Tibial nerve (tissue), 4 donors: ENCODE results near the gene TAOK1. TPM values are rescaled to one million over a fixed set of nuclear protein-coding genes. Genes with fewer than 3 reads are reported as not detected.

Source experiments
- DNase-seq, 2 donors: peaks; one replicate each; pipeline ENCODE4 v3.0.0-alpha.2; 2019; ENCODE audit warnings: low spot score in 2 of 2
- H3K27ac ChIP-seq, 4 donors: fragments of 200-600 bp; sonication (generic) in 3 of 4; one replicate each; pipeline ENCODE4 v1.5.1; 2017 to 2019; ENCODE audit warnings: mild to moderate bottlenecking in 1 of 4
- H3K27me3 ChIP-seq, 2 donors: fragments of 200-600 bp; sonication (generic) in 1 of 2; one replicate each; pipeline versions ENCODE4 v1.5.1 to v1.6.0; 2017 to 2019
- H3K36me3 ChIP-seq, 3 donors: fragments of 200-600 bp; sonication (generic); one replicate each; pipeline ENCODE4 v1.5.1; 2018 to 2019
- H3K4me1 ChIP-seq, 4 donors: fragments of 200-600 bp; sonication (generic) in 3 of 4; one replicate each; pipeline ENCODE4 v1.5.1; 2017 to 2019
- H3K4me3 ChIP-seq, 4 donors: fragments of 200-600 bp; sonication (generic) in 3 of 4; one replicate each; pipeline ENCODE4 v1.5.1; 2017 to 2019; ENCODE audit warnings: mild to moderate bottlenecking in 1 of 4, moderate library complexity in 1 of 4
- H3K9me3 ChIP-seq, 4 donors: fragments of 200-600 bp; sonication (generic) in 3 of 4; one replicate each; pipeline ENCODE4 v1.5.1; 2017 to 2019
- CTCF ChIP-seq, 5 experiments: fragments of 200-600 bp in 3 of 5; fragments of 450-650 bp in 2 of 5; sonication (generic) in 3 of 5; IDR thresholded peaks; one replicate each; pipeline ENCODE4 v1.5.1; 2016 to 2019; ENCODE audit warnings: antibody characterized with exemption in 5 of 5, mild to moderate bottlenecking in 3 of 5, moderate library complexity in 2 of 5
- EP300 ChIP-seq, 2 donors: sonication (generic); formaldehyde crosslinking; IDR thresholded peaks; one replicate each; pipeline ENCODE4 v1.6.1; 2017; ENCODE audit warnings: antibody characterized with exemption in 2 of 2, mild to moderate bottlenecking in 1 of 2
- POLR2A ChIP-seq, 2 donors: fragments of 450-650 bp; IDR thresholded peaks; one replicate each; pipeline ENCODE4 v1.6.1; 2017; ENCODE audit warnings: antibody characterized with exemption in 2 of 2, mild to moderate bottlenecking in 2 of 2, moderate library complexity in 2 of 2
- WGBS, 2 donors: methylation state at CpG; one replicate each; pipeline ENCODE4 v1.1.5; 2018; 5-methylcytosine and 5-hydroxymethylcytosine counted together
- total RNA-seq, 4 donors: library from RNA; depleted of rRNA; stranded (reverse); fragments of >200 nt; gene quantifications; one replicate each; pipeline ENCODE4 v1.1.0, GENCODE V29; 2016

The TAOK1 gene
- total RNA-seq, 4 donors from 2014 or later, result 63.0 to 86.1 (median 73.7) TPM

GRCh38 chr17:29352146-29352545 is 38.0 kb upstream of the TAOK1 start:
- DNase-seq, result no peak
- 92 to 98% methylated on average over 2 of the region's 2 CpGs for WGBS, 2 donors
- Histone ChIP-seq H3K4me1 (no peaks in the 10 kb centered on the region), H3K27me3 (no peaks in the 10 kb centered on the region), H3K36me3 (no peaks in the 10 kb centered on the region), H3K27ac (no peak overlapping the region), H3K4me3 (no peak overlapping the region), H3K9me3 (no peaks in the 10 kb centered on the region)
- TF ChIP-seq POLR2A (IDR thresholded peaks at IDR 0.05) (no peak), EP300 (IDR thresholded peaks at IDR 0.05) (no peak), CTCF (IDR thresholded peaks at IDR 0.05) (no peak)

GRCh38 chr17:29357232-29357631 is 32.9 kb upstream of the TAOK1 start:
- Histone ChIP-seq H3K27me3 (no peaks in the 10 kb centered on the region), H3K4me3 (no peak overlapping the region), H3K4me1 (no peaks in the 10 kb centered on the region), H3K36me3 (no peaks in the 10 kb centered on the region), H3K27ac (no peak overlapping the region), H3K9me3 (no peaks in the 10 kb centered on the region)
- 59 to 64% methylated on average over 2 of the region's 2 CpGs for WGBS, 2 donors
- no peak for TF ChIP-seq POLR2A (IDR thresholded peaks at IDR 0.05)
- TF ChIP-seq EP300 (IDR thresholded peaks at IDR 0.05), result no peak
- TF ChIP-seq CTCF (IDR thresholded peaks at IDR 0.05), result no peak
- no peak for DNase-seq

GRCh38 chr17:29357821-29358232 is 32.3 kb upstream of the TAOK1 start:
- no peak for TF ChIP-seq EP300 (IDR thresholded peaks at IDR 0.05)
- no peak for TF ChIP-seq CTCF (IDR thresholded peaks at IDR 0.05)
- TF ChIP-seq POLR2A (IDR thresholded peaks at IDR 0.05), result no peak
- Histone ChIP-seq H3K4me3 (no peak overlapping the region), H3K27ac (no peak overlapping the region), H3K9me3 (no peaks in the 10 kb centered on the region), H3K36me3 (no peaks in the 10 kb centered on the region), H3K27me3 (no peaks in the 10 kb centered on the region), H3K4me1 (no peaks in the 10 kb centered on the region)
- 44 to 57% methylated on average over 5 of the region's 5 CpGs for WGBS, 2 donors
- DNase-seq, result no peak

- H3K9me3 ChIP-seq, result no peaks in the 10 kb centered on the region
- no peak overlapping the region for H3K4me3 ChIP-seq
- TF ChIP-seq POLR2A (IDR thresholded peaks at IDR 0.05) (no peak), CTCF (IDR thresholded peaks at IDR 0.05) (no peak), EP300 (IDR thresholded peaks at IDR 0.05) (no peak)
- H3K27ac ChIP-seq, result no peak overlapping the region
- 64 to 74% methylated on average over 1 of the region's 1 CpG for WGBS, 2 donors
- H3K36me3 ChIP-seq, result no peaks in the 10 kb centered on the region
- no peak for DNase-seq
- no peaks in the 10 kb centered on the region for H3K4me1 ChIP-seq
- no peaks in the 10 kb centered on the region for H3K27me3 ChIP-seq
These were observed 31.7 kb upstream of the TAOK1 start for GRCh38 chr17:29358416-29358815.

GRCh38 chr17:29359777-29360176 is 30.4 kb upstream of the TAOK1 start:
- WGBS, 2 donors, result 93 to 95% methylated on average over 3 of the region's 3 CpGs
- TF ChIP-seq POLR2A (IDR thresholded peaks at IDR 0.05) (no peak), CTCF (IDR thresholded peaks at IDR 0.05) (no peak), EP300 (IDR thresholded peaks at IDR 0.05) (no peak)
- no peaks in the 10 kb centered on the region for H3K27me3 ChIP-seq
- H3K9me3 ChIP-seq, result no peaks in the 10 kb centered on the region
- no peak overlapping the region for H3K4me3 ChIP-seq
- no peak overlapping the region for H3K27ac ChIP-seq
- H3K36me3 ChIP-seq, result no peaks in the 10 kb centered on the region
- H3K4me1 ChIP-seq, result no peaks in the 10 kb centered on the region
- DNase-seq, result no peak
